ENCODE measurements around the gene PTPN18.

GRCh38 chr2:130391058-130391871 is 35.4 kb downstream of the PTPN18 start:
- TF ChIP-seq, protein P1, sequence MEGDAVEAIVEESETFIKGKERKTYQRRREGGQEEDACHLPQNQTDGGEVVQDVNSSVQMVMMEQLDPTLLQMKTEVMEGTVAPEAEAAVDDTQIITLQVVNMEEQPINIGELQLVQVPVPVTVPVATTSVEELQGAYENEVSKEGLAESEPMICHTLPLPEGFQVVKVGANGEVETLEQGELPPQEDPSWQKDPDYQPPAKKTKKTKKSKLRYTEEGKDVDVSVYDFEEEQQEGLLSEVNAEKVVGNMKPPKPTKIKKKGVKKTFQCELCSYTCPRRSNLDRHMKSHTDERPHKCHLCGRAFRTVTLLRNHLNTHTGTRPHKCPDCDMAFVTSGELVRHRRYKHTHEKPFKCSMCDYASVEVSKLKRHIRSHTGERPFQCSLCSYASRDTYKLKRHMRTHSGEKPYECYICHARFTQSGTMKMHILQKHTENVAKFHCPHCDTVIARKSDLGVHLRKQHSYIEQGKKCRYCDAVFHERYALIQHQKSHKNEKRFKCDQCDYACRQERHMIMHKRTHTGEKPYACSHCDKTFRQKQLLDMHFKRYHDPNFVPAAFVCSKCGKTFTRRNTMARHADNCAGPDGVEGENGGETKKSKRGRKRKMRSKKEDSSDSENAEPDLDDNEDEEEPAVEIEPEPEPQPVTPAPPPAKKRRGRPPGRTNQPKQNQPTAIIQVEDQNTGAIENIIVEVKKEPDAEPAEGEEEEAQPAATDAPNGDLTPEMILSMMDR (IDR thresholded peaks at IDR 0.05): no peak
- peak in 1 of 2 donors; percentile 8 for TF ChIP-seq POLR2A (IDR thresholded peaks at IDR 0.05)
